ENCODE measurements around the gene SLC16A6.

DNA sequence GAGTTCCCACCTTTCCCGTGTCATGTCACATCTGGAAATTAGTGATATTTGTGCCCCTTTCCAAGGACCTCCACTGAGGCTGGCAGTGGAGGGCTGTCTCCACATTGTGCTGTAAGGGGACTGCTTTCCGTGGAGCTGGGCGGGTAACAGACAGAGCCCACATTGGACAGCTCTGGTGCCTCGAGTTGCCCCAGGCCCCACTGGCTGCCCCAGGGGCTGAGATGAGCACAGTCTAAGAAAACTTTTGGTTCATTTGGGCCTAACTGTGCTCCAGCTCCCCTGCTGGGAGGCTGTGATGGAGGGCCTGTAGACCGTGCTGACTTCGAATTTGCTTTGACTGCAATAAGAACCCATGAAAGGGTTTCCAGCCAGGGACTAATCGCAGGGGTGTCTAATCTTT, 38.4 kb upstream of the SLC16A6 start:
- no peak for TF ChIP-seq POLR2A (IDR thresholded peaks at IDR 0.05; ENCODE audit: extremely low read depth, insufficient read length)
- TF ChIP-seq, protein P1, sequence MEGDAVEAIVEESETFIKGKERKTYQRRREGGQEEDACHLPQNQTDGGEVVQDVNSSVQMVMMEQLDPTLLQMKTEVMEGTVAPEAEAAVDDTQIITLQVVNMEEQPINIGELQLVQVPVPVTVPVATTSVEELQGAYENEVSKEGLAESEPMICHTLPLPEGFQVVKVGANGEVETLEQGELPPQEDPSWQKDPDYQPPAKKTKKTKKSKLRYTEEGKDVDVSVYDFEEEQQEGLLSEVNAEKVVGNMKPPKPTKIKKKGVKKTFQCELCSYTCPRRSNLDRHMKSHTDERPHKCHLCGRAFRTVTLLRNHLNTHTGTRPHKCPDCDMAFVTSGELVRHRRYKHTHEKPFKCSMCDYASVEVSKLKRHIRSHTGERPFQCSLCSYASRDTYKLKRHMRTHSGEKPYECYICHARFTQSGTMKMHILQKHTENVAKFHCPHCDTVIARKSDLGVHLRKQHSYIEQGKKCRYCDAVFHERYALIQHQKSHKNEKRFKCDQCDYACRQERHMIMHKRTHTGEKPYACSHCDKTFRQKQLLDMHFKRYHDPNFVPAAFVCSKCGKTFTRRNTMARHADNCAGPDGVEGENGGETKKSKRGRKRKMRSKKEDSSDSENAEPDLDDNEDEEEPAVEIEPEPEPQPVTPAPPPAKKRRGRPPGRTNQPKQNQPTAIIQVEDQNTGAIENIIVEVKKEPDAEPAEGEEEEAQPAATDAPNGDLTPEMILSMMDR (IDR thresholded peaks at IDR 0.05; ENCODE audit: low read depth, low read length) = no peak
- TF ChIP-seq, protein P2, sequence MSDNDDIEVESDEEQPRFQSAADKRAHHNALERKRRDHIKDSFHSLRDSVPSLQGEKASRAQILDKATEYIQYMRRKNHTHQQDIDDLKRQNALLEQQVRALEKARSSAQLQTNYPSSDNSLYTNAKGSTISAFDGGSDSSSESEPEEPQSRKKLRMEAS (IDR thresholded peaks at IDR 0.05; ENCODE audit: low read depth, low read length) = no peak
